HG02973 (cell line): ENCODE data around the gene SIGLEC12.
"Not testable (repeated sequence)": the region's sequence is repeated elsewhere in the genome, so short reads cannot be mapped to it uniquely, and the experiment has no call there.

ENCODE experiments used
- ATAC-seq: cut with Tn5 transposase; IDR thresholded peaks from one replicate; pipeline ENCODE4 v1.9.1; 2021; ENCODE audit warnings: moderate library complexity; ENCODE audit not compliant: unreplicated experiment

SIGLEC12 gene

DNA sequence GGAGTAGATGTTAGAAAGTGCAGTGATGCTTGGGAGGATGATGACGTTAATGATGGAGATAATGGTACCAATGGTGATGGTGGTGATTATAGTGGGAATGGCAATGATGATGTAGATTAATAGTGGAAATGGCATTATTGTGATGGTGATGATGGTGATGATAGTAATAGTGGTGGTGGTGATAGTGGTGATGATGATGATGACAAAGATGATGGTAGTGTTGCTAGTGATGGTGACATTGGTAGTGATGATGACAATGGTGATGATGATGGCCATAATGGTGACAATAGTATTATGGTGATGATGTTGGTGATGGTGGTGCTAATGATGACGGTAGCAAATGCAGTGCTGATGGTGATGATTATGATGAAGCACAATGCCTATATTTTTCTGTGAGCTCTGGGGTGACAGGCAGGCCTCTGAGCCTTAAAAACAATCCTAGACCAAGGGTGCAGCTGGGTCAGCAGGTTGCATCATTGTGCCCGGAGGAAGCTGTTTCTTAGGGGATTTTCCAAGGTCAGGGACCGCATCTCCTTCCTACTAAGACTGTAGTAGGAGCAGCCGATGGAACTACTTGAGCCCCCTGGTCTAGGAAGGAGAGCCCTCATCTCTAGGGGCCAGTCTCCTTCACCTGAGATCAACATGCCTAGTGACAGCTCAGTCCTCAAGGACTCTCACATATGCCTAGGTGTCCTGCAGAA, 15.5 kb downstream of the SIGLEC12 start:
- ATAC-seq, result no peak

DNA sequence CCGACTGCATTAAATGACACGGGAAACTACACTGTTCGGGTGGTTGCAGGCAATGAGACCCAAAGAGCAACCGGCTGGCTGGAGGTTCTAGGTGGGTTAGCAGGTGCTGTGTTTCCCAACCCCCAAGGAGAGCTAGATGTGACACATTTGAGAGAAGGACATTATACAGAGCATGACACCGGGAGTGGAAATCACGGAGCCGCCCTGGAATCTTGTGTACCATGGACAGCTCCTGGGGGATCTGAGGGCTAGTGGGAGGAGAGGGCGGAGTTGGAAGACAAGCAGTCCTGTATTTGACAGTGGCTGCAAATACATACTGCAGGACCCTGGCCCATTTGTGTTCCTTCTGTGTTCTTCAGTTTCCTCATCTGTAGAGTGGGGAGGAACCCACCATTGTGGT, 21.0 kb downstream of the SIGLEC12 start:
- ATAC-seq, result no peak

DNA sequence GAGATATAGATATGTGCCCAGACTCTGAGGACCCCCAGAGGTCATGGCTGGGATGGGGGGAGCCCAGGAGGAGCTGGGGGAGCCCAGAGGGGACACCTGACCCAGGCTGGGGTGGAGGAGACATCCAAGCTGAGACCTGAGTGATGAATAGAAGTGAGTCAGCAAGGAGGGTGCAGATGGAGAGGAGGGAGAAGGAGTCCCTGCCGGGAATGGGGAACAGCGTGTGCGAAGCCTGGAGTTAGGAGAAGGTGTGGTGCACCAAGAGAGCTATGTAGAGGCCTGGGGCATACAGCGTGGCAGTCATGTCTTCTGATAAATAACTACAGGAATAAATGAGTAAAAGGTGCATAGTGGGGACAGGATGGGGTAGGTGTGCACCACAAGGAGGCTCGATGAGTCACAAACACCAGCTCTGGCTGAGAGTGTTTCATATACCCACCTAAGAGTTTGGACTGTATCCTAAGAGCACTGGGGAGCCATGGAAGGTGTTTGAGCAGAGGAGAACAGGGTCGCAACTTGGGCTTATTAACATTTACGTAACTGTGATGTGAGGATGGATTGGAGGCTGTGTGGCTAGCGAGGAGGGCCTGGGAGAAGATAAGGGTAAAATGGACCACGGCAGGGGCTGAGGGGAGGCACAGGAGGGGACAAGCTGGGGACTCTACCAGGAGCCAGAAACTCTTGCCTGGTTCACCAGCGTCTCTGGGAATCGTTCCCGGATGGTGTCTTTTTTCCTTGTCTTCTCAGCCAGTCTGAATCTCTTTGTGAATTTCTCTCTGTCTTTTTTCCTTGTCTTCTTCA, 21.9 kb downstream of the SIGLEC12 start:
- no peak for ATAC-seq

DNA sequence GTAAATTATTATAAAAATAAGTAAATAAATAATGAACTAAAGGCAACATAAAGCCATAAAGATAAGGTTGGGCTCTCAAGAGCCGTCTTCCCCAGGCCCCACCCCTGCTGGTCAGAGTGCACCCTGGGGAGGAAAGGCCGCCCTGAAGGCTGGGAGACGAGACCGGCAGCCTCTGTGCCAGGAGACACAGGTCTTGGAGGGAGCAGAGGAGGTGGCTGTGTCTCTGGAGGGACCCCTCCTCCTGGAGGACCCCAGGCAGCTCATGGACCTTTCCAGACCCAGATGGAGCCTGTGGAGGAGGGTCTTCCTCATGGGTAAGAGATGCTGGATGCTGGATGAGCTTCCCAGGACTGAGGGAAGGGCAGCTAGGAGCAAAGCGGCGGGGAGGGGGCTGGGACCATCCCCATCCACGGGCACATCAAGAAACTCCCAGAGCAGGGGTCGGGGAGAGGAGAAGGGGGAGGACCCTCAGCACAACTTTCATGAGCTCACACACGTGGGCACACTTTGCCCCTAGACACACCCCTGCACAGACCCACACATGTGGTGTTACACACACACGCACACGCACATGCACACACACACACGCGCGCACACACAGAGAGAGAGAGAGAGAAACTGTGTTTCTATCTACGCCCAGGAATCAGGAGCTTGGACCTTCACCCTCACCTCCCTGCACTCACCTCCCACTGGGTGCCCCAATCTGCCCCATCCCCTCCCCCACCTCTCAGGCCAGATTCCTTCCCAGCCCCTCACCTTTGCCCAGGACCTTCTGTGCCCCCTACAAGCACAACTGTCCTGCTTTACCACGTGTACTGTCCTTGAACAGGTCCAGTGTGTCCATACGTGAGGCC, 23.0 kb downstream of the SIGLEC12 start, which contains the start of gene CEACAM18:
Gene CEACAM18, plus strand, starts transcription at position 159 of the 854 bp plus-strand sequence.
- ATAC-seq, result no peak

DNA sequence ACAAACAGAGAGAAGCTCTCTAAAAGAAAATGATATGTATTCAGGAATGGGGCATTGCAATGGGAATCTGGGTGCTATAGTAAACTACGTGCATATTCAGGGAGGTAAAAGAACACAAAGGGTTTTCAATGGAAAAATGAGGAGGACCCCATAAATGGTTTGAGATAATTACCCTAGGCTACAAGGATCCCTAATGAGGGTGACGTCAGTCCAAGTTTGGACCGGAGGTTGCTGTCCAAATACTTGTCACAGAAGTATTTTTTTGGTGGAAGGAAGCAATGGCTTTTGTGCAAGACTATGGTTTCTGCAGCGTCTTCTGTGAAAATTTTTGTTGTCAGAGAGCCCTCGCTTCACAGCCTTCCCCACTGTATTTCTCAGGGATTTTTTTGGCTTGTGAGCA, 24.3 kb downstream of the SIGLEC12 start:
- ATAC-seq, result no peak

DNA sequence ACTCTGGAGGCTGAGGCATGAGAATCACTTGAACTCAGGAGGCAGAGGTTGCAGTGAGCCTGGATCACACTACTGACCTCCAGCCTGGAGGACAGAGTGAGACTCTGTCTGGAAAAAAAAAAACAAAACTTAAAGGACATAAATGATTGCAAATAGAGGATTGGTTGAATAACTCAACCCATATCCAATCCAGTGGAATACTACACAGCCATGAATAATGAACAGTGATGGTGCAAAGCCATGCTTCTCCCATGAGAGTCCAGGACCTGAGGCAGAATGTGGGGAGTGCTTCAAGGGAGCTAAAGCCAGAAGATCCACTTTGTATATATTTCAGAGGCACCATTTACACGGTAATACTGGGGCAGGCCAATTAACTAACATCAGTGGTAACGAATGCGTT, 25.4 kb downstream of the SIGLEC12 start:
- no peak for ATAC-seq

DNA sequence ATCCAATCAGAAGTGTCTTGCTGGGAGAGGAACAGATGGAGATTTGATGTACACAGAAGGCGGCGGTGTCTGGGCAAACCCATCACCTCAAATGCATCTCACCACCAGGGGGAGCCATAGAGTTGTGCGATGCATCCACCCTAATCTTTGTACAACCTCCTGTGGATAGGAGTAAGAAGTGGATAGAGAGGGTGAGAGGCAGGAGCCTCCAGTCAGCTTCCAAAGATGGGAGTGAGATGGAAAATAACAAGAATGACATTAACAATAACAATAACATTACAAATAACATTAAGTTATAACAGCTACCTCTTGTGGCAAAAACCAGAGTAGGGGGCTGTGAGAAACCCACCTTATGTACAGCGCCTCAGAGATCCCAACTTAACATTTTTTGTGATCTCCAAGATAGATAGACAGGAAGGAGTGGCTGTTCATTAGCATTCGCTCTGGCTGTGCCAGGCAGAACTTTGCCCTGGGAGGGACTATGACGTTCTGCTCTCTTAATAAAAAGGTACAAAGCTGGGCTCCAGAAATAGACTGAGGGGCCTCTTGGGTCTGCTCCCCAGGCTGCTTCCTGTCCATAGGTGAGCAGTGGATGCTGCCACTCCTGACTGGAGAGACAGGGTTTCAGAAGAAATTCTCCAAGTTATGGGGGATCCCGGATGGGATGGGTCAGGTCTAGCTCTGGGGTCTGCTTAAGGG, 28.4 kb downstream of the SIGLEC12 start:
- ATAC-seq, result no peak

DNA sequence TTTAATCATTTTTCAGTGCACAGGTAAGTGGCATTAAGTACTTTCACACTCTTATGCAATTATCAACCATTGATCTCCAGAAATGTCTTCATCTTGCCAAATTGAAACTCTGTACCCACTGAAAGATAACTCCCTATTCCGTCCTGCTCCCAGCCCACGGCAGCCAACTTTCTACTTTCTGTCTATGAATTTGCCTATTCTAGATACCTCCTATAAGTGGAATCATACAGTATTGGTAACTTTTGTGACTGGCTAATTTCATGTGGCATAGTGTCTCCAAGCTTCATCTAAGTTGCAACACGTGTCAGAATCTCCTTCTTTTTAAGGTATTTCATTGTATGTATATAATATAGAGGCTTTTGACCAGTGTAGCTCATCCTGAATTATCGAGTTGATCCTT, 29.0 kb downstream of the SIGLEC12 start:
- no peak for ATAC-seq

DNA sequence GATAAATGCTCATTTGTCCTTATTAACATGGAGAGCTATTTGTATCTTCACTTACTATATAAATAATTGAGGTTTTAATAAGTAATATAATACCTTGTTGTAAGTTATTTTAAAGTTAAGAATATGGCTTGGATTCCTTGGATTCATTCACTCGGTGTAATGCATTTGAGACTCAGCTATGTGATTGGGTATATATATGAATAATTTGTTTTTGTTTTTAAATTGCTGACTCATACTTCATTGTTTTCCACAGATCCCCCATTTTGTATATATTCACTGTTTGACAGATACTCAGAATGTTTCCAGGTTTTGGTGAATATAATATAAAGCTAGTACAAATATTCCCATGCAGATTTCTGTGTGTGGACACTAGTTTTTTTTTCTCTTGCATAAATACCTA, 30.1 kb downstream of the SIGLEC12 start:
- ATAC-seq, result no peak

DNA sequence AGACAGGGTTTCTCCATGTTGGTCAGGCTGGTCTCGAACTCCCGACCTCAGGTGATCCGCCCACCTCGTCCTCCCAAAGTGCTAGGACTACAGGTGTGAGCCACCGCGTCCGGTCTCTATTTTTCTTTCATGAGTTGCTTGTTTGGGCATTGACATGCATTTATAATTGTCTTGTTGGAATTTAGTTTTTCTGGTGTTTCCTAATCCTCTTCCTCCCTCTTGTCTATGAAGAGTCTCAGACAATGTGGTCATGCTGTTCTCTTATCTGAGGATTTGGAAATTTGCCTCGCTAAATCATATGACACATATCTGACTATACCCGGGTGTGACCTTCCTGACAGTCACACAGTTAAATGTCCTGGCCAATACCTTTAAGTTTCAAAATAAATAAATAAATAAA, 30.6 kb downstream of the SIGLEC12 start:
- ATAC-seq, result no peak

DNA sequence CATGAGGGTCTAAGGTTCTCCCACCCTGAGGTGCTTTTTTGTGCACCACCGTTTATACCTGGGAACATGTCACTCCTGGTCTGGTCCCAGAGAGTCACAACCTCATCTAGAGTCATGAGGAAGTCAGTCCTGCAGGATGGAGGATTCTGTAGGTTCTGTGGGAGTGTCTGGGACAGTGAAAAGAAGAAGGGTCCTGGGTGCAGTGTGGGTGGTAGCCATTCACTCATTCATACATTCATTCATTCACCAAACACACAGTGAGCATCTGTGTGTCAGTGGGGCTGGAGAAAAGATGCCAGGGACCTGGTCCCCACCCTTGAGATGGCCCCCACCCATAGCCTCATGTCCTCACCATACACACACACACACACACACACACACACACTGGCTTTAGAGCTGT, 32.0 kb downstream of the SIGLEC12 start:
- no peak for ATAC-seq

DNA sequence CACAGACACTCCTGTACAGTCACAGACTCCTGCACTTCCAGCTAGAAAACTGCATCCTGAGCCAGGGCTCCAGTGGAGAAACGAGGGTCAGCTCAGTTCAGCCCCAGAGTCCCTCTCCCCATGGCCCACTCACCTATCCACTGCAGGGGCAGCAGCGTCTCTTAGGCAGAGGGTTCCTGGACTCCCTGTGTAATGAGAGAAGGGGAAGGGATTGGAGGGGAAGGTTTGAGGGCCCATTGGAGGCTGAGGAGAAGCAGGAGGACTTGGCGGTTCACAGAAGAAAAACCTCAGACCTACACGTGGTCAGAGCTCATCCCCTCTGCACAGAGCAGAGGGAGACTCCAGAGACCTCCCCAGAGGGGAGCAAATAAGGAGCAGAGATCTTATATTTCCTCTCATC, 32.4 kb downstream of the SIGLEC12 start:
- no peak for ATAC-seq

DNA sequence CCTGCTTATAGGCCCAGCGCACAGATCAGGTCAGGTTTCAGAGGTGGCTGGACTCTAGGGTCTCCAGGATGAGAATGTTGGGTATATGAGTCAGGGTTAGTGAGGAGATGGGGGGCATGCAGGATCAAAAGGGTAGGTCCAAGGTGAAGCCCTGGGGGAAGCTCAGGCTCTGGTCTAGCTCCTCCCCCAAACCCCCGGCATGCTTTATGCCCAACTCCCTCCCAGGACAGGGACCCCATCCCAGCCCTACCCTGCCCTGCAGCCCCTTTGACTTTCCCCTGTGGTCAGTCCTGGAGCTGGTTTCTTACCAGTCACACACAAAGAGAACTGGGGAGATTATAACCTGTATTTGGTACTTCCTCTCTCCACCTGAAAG, 33.1 kb downstream of the SIGLEC12 start:
- no peak for ATAC-seq

DNA sequence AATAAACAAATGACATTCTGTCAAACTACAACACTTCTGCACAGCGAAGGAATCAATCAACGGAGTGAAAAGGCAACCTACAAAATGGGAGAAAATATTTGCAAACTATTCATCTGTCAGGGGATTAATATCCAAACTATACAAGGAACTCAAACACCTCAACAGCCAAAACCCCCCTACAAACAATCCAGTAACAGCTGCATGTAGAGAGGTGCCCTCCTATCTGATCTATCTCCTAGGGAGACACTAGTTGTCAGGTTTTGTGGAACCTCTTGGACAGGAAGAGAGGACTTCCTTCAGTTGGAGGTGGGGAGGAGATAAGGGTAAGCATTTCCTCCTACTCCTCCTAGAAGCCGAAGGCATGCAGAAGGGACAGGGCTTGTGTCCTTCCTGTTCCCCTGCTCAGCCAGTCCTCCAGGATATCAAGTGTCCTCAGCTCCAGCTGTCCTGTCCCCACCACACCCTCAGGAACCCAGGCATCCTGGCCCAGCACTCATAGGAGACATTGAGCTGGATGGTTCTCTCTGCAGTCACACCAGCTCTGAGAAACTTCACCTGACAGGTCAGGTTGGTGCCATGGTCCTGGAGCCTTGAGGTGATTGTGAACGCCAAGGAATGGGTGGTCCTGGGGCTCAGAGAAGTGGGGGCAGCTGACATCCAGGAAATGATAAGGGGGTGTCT, 33.6 kb downstream of the SIGLEC12 start:
- ATAC-seq, result no peak

DNA sequence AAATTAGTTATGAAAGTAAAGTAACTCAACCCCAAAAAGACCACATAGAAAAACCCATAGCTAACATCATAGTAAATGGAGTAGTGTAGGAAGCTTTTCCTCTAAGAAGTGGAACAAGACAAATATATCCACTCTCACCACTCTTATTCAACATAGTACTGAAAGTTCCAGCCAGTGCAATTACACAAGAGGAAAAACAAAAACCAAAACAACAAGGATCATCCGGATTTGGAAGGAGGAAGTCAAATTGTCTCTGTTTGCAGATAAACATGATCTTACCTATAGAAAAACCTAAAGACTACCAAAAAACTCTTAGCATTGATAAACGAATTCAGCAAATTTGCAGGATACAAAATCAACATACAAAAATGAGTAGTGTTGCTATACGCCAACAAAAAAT, 34.9 kb downstream of the SIGLEC12 start:
- no peak for ATAC-seq

DNA sequence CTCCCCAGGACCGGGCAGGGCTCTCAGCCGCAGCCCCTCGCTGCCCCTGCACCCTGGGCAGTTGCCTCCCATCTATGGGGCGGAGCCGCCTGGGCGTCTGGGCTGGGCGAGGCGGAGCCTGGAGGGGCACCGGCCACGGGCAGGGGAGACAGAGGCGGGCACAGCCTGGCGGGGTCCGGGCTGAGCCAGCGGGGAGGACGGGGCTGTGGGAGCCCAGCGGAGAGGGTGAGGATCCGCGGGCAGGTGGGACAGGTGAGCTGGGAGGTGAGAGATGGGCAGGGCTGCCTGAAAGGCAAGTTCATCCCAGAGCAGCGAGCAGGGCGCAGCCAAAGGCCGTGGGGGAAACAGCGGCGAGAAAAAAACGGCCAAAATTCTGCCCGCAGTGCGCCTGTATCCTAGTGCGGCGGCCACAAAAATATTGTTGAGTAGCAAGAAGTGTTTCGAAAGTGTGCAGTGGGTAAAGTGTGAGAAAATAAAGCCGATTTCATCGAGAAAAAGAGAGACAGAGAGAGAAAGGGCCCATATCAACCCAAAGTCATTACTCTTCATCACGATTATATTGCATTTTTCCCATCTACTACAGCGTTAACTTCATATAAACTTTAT, 37.5 kb downstream of the SIGLEC12 start:
- not testable (repeated sequence) for ATAC-seq

DNA sequence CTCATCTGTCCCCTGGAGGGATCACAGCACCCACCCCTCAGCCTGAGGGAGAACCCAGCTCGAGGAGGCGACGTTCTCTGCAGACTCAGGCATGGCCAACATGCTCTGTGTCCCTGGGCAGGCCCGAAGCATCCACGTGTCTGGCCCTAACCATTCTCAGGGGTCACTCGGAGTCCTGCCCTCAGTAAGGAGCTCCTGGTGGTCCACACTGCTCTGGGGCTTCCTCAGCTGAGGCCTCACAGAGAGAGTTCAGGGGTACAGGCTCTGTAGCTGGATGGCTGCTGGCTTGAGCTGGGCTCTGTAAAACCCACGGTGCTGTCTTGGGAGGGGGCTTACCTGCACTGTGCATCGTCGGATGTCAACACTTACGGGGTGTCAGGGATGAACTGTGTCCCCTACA, 38.9 kb downstream of the SIGLEC12 start:
- ATAC-seq, result no peak

DNA sequence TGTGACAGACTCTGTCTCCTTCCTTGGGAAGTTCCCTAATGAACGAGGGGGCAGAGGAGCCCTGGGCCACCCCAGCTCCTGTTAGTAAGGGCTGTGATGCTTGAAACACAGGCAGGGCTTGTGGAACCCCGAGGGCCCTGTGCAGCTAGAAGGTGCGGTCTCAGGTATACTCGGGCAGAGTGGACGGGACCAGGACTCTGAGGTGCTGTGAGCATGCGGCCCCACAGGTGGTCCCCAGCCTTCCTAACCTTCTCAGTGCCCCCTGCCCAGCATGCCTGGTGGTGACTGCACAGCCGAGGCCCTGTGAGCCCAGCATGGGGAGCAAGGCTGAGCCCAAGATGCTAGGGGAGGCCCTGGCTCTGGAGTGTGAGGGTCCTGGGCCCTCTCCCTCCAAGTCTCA, 39.3 kb downstream of the SIGLEC12 start:
- no peak for ATAC-seq

DNA sequence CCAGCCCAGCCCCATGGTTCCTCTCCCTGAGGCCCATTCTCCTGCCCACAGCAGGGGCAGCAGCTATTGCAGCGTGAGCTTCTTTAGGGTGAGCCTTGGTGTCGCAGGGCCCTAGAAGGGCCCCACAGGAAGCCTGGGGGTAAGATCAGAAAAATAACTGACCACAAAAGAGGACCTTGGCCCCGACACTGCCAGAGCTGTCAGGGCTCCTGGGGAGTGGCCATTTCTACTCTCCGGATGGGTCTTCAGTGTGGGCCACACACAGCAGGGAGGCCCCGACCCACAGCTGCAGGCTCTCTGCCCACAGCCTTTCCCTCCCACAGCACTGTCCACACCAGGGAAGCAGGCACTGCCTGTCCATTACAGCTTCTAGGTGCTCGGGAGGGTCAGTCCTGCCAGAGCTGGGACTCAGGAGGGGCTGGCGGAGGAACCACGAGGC, 39.9 kb downstream of the SIGLEC12 start:
- no peak for ATAC-seq
